HG03039 (cell line): ENCODE measurements around the gene ARPIN.
"Not testable (repeated sequence)": the region's sequence is repeated elsewhere in the genome, so short reads cannot be mapped to it uniquely, and the experiment has no call there.

Experiments
- ATAC-seq: cut with Tn5 transposase; IDR thresholded peaks from one replicate; pipeline ENCODE4 v1.9.1; 2021; ENCODE audit warnings: mild to moderate bottlenecking, moderate library complexity; ENCODE audit not compliant: unreplicated experiment

The ARPIN gene

GRCh38 chr15:89912674-89913396 is at the start of gene ARPIN:
Gene ARPIN (minus strand): TSS chr15:89912952. CDS start chr15:89912835, 117 bp downstream.
- ATAC-seq = no peak

GRCh38 chr15:89958107-89958805 is 45.5 kb upstream of the ARPIN start:
- ATAC-seq = no peak

DNA sequence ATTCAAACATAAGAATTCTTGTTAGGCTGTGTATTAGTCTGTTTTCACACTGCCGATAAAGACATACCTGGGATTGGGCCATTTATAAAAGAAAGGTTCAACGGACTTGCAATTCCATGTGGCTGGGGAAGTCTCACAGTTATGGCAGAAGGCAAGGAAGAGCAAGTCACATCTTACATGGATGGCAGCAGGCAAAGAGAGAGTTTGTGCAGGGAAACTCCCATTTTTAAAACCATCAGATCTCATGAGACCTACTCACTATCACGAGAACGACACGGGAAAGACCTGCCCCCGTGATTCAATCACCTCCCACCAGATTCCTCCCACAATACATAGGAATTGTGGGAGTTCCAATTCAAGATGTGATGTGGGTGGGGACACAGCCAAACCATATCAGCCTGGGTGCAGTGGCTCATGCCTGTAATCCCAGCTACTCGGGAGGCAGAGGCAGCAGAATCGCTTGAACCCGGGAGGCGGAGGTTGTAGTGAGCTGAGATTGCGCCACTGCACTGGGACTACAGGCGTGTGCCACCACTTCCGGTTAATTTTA is 42.8 kb upstream of the ARPIN start:
- not testable (repeated sequence) for ATAC-seq

- ATAC-seq = no peak
Observed at GRCh38 chr15:89954541-89954940, 41.8 kb upstream of the ARPIN start.

GRCh38 chr15:89948796-89949195 is 36.0 kb upstream of the ARPIN start:
- ATAC-seq = no peak

DNA sequence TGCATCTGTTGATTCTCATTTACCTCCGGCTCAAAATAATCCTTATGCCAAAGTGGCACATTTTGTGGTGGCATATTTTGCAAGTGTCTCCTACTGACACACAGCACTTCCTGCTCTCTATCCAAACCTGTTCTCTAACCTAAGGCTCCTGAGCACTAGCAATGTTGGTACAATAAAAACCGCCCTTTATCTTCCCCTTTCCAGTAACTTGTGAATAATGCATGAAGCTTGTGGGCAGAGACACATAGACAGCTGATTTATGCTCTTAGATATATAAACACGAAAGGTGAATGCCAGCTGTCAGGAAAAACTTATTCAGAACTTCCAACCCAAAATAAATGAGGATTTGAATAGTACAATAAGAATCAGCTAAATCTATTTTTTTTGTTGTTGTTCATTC is 34.6 kb upstream of the ARPIN start:
- ATAC-seq = no peak

DNA sequence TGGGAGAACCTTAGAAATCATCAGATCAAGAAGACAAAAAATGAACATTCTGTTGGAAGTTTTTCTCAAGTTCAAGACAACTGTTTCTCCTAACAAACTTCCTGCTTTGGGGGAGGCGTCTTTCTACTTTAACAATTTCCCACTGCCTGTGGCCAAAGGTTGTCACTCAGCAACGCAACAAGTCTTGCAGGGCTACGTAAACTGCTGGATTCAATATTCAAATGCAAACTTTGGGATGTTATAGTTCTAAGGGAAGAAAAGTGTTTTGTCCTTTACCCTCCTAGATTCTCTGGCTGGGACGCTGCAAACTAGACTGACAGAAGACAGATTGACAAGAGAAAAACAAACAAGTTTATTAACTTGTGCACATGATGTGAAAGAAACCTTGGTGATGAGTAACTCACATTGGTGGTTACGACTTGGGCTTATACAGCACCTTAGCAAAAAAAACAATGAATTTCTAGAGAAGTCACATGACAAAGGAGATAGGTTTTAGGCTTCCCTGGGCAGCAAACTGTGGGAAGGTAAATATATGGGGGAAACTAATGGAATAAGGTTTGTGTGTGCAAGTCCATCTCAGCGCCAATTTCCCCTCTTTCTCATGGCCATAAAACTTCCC is 34.0 kb upstream of the ARPIN start:
- ATAC-seq = no peak

DNA sequence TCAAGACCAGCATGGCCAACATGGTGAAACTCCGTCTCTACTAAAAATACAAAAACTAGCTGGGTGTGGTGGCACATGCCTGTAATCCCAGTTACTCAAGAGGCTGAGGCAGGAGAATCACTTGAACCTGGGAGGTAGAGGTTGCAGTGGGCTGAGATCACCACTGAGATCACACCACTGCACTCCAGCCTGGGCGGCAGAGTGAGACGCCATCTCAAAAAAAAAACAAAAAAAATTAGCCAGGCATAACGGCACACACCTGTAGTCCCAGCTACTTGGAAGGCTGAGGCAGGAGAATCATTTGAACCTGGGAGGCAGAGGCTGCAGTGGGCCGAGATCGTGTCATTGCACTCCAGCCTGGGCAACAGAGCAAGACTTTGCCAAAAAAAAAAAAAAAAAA is 31.0 kb upstream of the ARPIN start:
- ATAC-seq = not testable (repeated sequence)

- ATAC-seq = no peak
Observed at GRCh38 chr15:89939910-89940309, 27.2 kb upstream of the ARPIN start.

DNA sequence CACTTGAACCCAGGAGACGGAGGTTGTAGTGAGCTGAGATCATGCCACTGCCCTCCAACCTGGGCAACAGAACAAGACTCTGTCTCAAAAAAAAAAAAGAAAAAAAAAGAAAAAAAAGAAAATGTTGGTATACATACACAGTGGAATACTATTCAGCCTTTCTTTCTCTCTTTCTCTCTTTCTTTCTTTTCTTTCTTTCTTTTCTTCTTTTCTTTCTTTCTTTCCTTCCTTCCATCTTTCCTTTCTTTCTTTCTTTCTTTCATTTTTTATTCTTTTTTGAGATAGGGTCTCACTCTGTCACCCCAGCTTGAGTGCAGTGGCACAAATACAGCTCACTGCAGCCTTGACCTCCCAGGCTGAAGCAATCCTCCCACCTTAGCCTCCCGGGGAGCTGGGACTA is 26.6 kb upstream of the ARPIN start:
- not testable (repeated sequence) for ATAC-seq

- ATAC-seq = no peak
Observed at GRCh38 chr15:89937365-89938350, 24.9 kb upstream of the ARPIN start.

DNA sequence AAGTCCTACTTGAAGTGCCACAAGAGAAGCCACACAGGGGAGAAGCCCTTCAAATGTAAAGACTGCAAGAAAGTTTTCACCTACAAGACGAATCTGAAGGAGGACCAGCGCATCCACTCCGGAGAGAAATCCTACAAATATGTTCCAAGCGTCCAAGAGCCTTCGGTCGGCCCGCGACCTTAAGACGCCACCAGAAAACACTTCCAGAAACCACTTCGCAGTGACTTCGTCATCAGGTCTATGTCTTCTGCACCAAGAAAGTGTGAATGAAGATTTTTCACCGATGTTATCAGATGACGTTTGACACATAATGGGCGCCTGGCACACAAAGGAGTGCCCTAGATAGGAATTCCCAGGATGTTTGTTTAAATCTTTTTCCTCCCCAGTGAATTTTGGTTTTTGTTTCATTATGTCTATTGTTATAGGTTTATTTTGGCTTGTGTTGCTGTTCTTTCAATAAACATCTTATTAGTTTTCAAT is 24.1 kb upstream of the ARPIN start:
- ATAC-seq = no peak

GRCh38 chr15:89936051-89936785 is 23.5 kb upstream of the ARPIN start:
- ATAC-seq = no peak

- ATAC-seq = no peak
Observed at GRCh38 chr15:89932880-89933279, 20.1 kb upstream of the ARPIN start.

DNA sequence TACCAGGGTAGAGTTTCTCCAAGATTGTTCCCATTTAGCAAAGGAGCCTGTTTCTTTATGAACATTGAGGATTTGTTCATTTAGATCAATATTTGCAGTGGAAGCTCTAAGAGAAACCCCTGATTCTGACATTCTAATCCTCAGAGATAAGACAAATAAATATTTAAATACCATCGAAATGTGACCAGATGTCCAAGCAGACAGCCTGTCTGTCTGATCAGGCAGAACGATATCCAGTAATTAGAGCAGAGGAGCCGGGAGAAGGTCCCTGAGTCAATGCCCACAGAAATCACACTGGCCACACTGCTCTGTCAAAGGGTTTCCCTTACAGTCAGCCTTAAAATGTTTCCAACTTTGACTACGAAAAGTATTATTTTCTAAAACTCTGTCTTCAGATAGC is 15.7 kb upstream of the ARPIN start:
- ATAC-seq = no peak

DNA sequence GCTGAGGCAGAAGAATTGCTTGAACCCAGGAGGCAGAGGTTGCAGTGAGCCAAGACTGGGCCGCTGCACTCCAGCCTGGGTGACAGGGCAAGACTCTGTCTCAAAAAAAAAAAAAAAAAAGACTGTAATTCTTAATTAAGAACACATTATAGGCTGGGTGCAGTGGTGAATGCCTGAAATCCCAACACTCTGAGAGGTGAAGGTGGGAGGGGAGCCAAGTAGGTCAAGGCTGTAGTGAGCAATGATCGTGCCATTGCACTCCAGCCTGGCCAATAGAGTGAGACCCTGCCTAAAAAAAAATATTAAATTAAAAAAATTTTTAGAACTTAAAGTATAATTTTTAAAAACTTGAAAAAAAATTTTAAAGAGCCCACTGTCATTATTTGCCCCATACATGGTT is 13.4 kb upstream of the ARPIN start:
- ATAC-seq = no peak

DNA sequence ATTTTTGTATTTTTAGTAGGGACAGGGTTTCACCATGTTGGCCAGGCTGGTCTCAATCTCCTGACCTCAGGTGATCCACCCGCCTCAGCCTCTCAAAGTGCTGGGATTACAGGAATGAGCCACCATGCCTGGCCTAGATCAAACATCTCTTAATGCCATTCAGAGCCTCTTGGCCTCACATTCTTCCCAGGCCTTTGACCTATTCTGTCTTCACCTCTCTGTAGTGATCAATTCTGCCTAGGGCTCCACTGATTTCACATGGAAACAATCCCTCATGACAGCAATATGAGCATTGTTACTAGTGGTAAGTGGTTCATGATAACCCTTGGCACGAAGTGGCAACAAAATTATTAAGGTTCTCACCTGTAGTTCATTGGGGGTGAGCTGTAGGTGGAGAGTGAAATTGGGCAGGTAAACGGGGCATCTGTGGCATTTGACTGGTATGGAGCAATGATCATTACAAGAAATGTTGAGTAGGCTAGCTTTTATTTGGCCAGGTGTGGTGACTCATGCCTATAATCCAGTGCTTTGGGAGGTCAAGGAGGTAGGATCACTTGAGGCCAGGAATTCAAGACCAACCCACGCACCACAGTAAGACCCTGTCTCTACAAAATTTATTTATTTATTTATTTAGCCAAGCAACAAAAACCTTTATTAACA is 4.8 kb upstream of the ARPIN start:
- no peak for ATAC-seq

DNA sequence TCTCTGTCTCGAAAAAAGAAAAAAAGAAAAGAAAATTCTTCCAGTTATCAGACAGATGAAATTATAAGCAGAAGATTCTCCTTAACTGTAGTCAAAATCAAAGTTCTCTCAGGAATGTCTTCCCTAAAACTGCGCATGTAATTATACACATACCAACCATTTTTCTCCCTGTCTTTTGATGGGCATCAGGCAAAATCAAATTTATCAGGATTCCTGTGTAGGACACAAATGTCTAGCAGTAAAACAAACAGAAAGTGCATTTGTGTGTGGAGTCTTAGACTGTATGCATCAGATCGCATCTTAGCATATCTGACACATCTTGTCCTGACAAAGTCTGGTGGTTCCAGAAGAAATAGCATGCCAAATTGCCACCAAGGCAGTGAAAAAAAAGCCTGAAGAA is 3.9 kb upstream of the ARPIN start:
- ATAC-seq = no peak

- ATAC-seq = no peak
Observed at GRCh38 chr15:89912145-89912673, 543 bp downstream of the ARPIN start.
